Ureter (tissue), 1 donor: ENCODE measurements around the gene ZNF213. TPM values are rescaled to one million over a fixed set of nuclear protein-coding genes. Genes with fewer than 3 reads are reported as not detected.

Source experiments
- DNase-seq: peaks from one replicate; pipeline ENCODE4 v3.0.0-alpha.2; 2020; ENCODE audit warnings: low spot score
- total RNA-seq: library from RNA; stranded (reverse); gene quantifications from one replicate; pipeline ENCODE4 v1.2.4, GENCODE V29; 2023
- donor health status: DM: yes; HTN: yes; CAD: no.

Gene ZNF213
- total RNA-seq, 1 donor from 2014 or later, result 12.6 TPM

DNA sequence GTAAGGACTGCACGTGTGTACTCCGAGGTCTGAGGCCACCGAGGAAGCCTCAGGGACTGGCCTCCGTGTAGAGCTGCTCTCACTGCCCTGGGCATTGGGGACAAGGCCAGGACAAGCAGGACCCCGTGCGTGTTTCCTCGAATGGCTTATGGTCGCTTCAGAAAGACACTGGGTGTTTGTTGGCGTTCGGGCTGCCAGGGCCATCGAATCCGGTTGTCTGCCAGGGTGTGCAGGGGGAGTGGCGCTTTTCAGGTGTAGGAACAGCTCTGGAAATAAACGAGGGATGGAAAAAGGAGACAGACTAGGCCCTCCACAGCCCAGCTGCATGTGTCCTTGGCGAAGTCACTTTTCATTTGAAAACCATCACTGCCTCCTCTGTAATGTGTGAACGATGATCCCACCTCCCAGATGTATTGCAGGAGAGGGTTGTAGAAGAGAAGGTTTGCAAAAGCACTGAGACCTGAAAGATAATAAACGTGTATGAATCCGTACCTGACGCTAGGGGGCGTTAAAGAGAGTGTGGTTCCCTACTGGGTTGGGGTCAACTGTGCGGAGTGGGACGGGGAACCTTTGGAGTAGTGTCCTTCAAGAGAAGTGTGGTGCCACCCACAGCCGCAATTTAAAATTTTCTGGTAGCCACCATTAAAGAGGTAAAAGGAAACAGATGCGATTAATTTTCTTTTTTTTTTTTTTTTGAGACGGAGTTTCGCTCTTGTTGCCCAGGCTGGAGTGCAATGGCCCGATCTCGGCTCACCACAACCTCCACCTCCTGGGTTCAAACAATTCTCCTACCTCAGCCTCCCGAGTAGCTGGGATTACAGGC, 33.6 kb upstream of the ZNF213 start:
- no peak for DNase-seq

DNA sequence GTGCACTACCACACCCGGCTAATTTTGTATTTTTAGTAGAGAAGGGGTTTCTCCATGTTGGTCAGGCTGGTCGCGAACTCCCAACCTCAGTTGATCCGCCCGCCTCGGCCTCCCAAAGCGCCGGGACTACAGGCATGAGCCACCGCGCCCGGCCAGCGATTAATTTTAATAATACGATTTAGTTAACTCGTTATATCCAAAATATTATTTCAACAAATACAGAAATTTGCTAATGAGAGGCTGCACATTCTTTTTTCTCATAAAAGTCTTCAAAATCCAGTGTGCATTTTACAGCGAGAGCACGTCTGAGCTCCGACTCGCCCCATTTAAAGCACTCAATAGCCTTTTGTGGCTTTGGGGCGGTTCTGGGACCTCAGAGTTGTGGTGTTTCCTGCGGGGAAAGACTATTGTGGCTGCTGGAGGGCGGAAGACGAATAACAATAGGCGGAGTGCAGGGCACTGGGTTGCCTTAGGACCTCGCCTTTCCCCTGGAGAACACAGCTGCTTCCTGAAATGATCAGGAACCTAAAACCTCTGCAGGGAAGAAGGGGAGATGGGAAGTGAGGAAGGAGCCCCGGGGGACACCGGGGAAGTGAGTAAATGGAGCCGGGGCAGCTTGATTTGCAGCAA, 32.9 kb upstream of the ZNF213 start:
- DNase-seq, result no peak

DNA sequence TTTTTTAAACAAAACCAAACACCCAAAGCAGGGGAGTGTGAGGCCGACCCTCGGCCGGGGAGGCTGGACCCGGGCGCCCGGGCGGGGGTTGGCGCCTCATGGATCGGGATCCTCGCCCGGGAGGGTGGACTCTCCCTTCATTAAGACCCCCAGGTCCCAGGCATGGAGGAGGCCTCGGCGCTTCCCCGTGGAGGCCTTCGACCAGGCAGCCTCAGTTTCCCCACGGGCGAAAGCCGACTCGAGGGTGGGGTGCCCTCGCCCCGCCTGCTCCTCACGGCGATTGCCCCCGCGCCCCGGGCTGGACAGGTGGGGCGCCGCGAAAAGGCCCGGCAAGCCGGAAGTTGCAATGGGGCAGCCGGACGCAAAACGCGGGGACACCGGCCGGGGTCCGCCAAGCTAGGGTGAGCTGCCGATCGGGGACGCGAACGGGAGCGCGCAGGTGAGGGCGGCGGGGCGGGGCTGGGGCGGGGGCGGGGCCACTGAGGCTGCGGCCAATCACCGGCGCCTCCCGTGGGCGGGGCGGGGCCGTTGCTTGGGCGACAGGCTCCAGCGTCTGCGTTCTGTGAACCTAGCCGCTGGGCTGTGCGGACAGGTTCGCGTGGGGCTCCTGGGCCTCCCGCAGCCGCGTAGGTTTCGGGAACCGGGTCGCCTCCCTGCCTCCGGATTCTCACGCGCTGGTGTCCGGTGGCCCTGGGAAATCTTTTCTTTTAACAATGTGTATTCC, 28.5 kb upstream of the ZNF213 start:
- DNase-seq, result peak; percentile 93

DNA sequence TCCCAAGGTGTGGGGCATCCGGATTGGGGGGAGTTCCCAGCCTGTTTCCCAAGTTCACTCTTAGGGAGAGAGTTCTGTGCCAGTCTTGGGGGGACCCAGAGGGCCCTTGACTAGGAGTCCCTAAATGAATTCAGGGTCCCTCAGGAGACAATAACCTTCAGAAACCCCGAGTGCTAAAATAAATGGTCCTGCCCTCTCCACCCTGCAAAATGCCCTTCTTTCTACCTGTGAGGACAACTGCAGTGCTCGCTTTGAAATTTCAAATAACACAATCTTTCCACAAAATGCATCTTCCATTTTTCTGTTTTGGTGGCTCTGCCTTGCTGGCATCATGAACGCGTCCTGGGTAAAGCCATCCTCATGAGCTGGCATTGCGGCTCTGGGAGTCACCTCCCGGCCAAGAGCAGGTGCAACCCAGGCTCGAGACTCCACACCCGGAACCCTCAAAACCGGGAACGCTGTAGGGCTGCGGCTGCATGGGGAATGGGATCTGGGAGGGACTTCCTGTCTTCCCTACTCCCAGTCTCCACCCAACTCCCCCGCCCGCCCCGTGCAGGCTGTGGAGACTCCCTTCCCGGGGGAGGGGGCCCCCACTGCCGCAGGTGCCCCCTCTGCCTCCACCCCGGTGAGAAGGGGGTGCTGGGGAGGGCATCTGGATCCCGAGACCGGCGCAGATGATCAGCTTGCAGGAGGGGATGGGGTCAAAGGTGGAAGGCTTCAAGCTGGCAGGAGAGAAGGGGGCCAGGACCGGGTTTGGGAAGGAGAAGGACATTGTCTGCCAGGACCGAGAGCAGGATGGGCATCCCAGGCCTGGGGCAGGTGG, 22.6 kb upstream of the ZNF213 start, which contains the start of gene ZNF205:
Gene ZNF205, plus strand, starts transcription at position 529 of the 823 bp plus-strand sequence. CDS start 845 bp downstream, outside the sequence.
- peak; percentile 78 for DNase-seq

DNA sequence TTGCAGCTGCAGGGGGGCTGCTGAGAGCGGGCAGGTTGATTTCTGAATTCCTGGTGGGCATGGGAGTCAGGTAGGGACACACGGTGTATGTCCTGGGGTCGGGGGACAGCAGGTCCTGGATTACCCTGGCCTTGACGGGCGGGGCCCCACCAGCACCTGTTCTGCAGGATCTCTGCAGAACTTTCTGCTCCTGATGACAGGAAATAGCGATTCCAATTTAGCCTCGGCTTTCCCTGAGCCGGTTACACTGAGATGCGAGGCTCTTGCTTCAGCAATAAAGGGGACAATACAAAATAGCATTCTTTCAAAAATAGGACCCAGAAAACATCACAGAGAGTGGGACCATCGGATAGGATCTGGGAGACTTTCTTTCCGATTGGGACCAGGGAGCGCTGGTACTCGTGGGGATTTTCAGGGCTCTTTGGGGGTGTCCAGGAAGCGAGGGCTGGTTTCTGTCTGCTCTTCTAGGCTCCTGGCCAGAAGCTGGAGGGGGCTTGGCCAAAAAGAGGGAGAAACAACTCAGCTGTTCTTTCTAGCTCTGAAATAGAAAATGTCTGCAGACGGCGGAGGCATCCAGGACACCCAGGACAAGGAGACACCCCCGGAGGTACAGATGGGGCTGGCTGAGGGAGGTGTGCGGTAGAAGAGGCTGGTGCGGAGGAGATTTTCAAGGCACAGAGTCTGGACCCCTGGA, 21.8 kb upstream of the ZNF213 start:
- no peak for DNase-seq

DNA sequence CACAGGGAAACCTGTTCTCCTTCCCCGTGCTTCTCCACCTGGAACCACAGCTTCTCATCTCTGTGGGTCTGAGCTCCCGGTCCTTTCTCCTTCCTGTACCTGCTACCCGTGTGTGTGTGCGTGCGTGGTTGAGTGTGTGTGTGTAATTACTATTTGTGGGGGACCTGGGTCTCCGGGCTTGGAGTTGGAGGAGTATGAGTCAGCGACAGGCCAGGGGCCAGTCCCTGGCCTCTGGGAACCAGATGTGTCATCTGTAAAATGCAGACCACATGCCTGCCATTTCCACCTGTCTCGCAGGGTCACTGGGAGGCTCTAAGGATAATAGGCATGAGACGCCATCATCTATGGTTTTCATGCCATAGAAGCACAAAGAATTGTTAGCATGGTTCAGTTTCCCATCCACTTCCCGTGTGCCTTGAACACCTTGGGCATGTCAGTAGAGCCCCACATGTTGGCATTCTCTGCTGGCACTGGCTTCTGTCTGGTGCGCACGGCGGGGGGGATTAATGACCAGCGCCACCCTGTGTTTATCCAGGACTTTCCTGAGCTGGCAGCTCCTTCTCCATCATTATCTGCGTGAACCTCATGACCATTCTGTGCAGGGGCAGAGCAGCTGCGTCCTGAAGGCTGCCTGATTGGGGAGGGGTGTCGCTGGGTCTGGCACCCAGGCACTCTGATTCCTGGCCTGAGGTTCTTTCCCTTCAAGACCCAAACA, 20.9 kb upstream of the ZNF213 start:
- no peak for DNase-seq

DNA sequence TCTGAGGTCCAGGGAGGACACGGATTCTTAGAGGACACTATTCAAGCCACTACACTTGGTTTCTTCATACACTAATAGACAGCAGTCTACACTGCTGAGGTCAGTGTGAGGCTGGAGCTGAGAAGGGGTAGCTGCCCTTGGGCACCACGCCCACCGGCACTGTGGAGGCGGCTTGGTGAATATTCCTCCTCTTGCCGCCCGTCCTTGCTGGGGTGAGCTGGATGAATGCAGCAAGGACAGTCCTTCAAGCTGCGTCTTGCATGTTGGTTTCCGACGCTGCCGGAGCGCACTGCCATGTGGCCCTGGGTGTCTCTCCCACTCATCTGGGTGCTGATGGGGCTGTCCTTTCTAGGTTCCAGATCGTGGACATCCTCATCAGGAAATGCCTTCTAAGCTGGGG, 19.8 kb upstream of the ZNF213 start:
- DNase-seq, result no peak

DNA sequence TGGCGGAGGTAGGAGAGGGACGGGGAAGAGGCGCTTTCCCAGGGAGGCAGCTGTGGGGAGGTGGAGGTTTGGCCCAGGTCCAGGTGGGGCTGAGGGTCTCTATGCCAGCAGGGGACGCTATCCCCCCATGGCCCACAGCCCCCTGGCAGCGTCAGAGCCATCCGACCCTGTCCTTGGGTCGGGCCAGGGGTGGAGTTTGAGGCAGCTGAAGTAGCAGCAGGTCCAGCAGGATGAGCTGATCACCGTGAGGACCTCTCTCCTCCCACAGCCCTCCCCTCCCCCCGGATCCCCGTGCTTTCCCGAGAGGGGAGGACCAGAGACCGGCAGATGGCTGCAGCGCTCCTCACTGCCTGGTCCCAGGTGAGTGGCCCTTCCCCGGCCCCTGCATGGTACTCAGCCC, 19.3 kb upstream of the ZNF213 start:
- no peak for DNase-seq

DNA sequence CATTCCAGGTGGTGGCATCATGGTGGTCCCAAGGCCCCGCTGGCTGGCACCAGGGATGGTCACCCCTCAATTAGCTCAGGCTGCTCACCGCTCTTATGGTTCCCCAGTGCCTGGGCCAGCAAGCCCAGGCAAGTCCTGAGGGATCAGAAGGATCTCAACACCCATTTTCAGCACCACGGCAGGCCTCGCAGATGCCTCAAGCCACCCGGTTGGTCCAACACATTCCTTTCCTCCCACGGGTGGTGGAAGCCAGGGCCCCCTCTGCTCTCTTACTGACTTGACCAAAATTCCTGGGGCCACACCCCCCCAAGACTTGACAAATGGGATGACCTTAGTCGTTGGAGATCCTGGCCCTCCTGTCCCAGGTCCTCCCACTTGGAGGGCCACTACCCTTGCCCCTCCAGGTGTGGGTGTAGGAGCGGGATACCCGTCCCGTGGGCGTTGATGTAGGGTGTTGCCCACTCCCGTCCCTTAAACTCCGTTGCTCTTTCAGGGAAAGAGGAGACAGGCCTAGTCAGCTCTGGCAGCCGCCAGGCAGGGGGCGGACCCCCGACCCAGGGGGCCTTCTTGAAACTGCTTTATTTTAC, 16.5 kb upstream of the ZNF213 start:
- DNase-seq, result no peak

DNA sequence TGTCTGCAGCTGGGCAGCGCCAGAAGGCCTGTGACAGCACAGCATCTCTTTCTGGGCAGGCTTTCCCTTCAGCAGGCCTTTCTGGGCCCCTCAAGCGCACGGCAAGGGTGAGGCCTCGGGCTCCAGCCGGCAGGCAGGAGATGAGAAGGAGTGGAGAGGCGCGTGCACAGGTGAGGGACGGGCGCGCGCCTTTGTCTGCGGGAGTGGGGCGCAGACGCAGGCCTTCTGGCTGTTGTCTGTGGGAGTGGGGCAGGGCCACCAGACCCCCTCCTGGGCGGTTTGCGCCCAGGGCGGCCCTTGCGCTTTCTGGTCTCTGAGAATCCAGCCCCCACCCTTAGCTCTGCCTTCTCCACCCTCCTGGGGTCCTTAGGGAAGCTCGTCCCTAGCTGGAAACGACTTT, 16.0 kb upstream of the ZNF213 start:
- DNase-seq, result no peak

DNA sequence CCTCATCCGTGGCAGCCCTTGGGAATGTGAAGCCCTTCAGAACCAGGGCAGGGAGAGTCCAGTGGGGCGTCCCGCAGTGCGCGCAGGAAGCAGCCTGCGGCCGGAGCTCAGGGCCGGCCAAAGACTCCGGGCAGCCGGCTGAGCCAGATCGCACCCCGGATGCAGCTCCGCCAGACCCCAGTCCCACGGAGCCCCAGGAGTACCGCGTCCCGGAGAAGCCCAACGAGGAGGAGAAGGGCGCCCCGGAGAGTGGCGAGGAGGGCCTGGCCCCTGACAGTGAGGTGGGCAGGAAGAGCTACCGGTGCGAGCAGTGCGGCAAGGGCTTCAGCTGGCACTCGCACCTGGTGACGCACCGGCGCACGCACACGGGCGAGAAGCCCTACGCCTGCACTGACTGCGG, 15.5 kb upstream of the ZNF213 start:
- no peak for DNase-seq

DNA sequence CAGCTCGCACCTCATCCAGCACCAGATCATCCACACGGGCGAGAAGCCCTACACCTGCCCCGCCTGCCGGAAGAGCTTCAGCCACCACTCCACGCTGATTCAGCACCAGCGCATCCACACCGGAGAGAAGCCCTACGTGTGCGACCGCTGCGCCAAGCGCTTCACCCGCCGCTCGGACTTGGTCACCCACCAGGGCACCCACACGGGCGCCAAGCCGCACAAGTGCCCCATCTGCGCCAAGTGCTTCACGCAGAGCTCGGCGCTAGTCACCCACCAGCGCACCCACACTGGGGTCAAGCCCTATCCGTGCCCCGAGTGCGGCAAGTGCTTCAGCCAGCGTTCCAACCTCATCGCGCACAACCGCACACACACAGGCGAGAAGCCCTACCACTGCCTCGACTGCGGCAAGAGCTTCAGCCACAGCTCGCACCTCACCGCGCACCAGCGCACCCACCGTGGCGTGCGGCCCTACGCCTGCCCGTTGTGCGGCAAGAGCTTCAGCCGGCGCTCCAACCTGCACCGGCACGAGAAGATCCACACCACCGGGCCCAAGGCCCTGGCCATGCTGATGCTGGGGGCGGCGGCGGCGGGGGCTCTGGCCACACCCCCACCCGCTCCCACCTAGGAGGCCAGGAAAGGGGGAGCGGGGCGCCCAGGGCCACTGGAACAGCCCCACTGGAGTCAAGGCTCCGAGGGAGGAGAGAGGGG, 15.0 kb upstream of the ZNF213 start:
- DNase-seq, result no peak

DNA sequence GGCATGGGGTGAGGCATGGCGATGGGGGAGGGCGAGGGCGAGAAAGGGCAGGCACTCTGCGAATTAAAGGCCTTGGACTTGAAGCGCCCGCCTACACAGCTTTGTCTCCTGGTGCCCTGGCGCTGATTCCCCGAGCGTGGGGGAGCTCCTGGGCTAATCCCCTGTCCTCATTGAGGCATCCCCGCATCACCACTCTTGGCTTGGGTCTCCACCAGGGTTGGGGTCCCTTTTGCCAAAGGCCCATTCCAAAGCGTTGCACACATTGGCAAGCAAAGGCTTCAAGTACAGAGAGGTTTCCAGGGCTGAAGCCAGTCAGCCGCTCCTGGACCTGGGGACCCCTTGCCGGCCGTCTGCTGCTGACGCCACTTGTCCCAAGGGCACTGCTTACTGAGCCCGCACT, 14.4 kb upstream of the ZNF213 start:
- no peak for DNase-seq

DNA sequence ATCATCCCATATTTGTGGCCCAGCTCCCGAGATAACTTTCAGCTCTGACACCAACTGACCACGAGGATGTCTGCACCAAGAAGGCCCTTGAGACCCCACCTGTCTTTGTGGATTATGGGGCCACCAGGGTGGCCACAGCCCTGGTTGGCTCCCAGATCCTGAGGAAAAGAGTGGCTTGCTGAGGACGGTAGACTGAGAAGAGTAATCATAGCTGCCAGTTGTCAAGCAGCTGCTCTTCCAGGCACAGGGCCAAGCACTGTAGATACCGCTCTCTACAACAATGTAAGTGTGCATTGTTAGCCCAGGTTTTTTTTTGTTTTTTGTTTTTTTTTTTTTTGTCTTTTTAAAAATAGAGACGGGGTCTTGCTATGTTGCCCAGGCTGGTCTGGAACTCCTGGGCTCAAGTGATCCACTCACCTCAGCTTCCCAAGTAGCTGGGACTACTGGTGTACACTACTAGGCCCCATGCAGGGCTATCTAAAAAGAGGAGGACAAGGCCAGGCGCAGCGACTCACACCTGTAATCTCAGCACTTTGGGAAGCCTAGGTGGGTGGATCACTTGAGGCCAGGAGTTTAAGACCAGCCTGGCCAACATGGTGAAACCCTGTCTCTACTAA, 12.9 kb upstream of the ZNF213 start:
- DNase-seq, result no peak

DNA sequence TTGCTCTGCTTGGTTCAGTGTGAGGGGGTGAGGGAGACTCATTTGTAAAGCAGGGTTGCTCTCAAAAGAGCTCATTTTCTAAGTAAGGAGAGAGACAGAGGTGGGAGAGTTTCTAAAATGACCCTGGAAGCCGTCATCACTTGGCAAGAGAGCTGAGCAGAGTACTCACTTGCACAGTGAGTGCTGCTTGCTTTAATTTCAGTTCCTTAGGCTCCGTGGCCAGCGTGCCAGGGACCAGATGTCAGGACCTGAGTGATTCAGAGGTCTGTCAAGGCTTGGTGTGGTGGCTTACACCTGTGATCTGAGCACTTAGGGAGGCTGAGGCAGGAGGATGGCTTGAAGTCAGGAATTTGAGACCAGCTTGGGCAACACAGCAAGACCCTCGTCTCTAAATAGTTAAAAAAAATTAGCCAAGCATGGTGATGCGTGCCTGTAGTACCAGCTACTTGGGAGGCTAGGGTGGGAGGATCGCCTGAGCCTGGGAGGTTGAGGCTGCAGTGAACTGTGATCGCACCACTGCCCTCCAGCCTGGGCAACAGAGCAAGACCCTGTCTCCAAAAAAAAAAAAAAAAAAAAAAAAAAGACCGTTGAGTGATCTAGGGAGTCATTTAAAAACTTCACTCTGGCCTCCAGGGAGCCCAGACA, 11.8 kb upstream of the ZNF213 start:
- DNase-seq, result no peak

DNA sequence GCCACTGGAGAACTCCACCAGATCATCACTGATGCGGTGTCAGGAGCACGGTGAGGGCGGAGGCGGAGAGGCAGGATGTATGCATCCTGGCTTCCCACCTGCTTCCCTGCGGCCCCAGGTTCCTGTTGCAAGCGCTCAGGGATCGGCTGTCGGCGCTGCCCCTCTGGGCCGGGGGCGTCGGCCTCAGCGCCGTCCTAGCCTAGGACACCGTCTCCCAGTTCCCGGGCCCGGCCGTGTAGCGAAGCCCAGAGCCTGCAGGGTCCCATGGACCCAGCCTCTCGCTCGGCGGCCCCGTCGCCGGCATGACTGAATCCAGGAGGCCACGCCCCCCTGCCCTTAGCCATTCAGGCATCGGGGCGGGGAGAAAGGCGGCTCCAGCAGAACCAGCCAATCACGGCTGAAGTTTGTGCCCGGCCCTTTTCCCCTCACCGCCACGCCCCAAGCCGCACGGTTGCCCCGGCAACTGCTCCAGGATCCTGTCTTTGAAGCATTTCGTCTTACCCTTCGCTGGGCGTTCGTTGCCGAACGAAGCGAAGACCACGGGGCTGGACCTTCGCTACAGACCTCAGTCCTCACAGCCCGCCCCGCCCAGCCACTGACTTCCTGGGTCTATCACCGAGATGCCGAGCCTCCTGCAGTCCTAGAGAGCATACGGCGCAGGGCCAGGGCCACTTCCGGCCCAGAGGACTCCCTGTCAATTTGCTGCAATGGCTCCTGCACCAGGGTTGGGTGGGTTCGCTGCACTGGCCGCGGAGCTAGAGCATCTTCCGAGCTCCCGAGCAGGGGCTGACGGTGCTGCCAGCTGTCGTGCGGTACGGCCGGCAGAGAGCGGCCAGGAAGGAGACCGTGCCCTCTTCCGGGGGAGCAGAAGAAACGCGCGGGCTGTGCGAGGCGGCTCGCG, 10.6 kb upstream of the ZNF213 start:
- peak; percentile 97 for DNase-seq

DNA sequence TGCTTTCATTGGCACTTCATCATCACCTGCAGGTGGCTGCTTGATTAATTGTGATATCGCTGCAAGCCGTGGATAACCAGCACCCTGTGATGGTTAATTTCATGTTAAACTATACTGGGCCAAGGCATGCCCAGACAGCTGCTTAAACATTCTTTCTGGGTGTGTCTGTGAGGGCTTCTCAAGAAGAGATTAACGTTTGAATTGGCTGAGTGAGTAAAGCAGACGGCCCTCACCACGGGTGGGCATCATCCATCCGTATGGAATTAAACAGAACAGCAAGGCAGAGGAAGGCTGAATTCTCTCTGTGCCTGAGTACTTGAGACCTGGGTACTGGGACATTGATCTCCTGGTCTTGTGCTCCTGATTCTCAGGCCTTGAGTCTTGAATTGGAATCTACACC, 7.1 kb upstream of the ZNF213 start:
- DNase-seq, result no peak
